Measurements from ENCODE around the gene ARID3C.

- TF ChIP-seq POLR2A (IDR thresholded peaks at IDR 0.05; ENCODE audit: low read length) (no peak), GATA1 (IDR thresholded peaks at IDR 0.05; ENCODE audit: low read depth, low read length) (no peak)
Observed at GRCh38 chr9:34584970-34585369, 43.9 kb downstream of the ARID3C start.
